Measurements from ENCODE around the gene SLC25A48.

The SLC25A48 gene

GRCh38 chr5:135898651-135899050 is 64.2 kb downstream of the SLC25A48 start:
- Histone ChIP-seq H3K27me3 (replicated peaks; ENCODE audit: control insufficient read depth, insufficient read depth, low read length) (peaks cover 2% of the 10 kb centered on the region; the same call in 1 of the 2 replicates), H3K36me3 (ENCODE audit: control insufficient read depth, insufficient read depth, low read length) (no peaks in the 10 kb centered on the region), H3K4me3 (replicated peaks; ENCODE audit: low read depth, low read length) (no peak overlapping the region)
- no peak for TF ChIP-seq CTCF (IDR thresholded peaks at IDR 0.05; ENCODE audit: insufficient read depth, low read length, poor library complexity, severe bottlenecking)
- no peak for DNase-seq (ENCODE audit: extremely low read depth, insufficient read length)

- DNase-seq (ENCODE audit: extremely low read depth, insufficient read length) = no peak
- TF ChIP-seq CTCF (IDR thresholded peaks at IDR 0.05; ENCODE audit: insufficient read depth, low read length, poor library complexity, severe bottlenecking) = no peak
- no peaks in the 10 kb centered on the region for H3K36me3 ChIP-seq (ENCODE audit: control insufficient read depth, insufficient read depth, low read length)
- no peaks in the 10 kb centered on the region; the same call in 1 of the 2 replicates for H3K27me3 ChIP-seq (replicated peaks; ENCODE audit: control insufficient read depth, insufficient read depth, low read length)
- H3K4me3 ChIP-seq (replicated peaks; ENCODE audit: low read depth, low read length) = no peak overlapping the region
Observed at GRCh38 chr5:135900276-135900675, 65.8 kb downstream of the SLC25A48 start.

- Histone ChIP-seq H3K27me3 (replicated peaks; ENCODE audit: control insufficient read depth, insufficient read depth, low read length) (no peaks in the 10 kb centered on the region; the same call in 1 of the 2 replicates), H3K36me3 (ENCODE audit: control insufficient read depth, insufficient read depth, low read length) (no peaks in the 10 kb centered on the region), H3K4me3 (replicated peaks; ENCODE audit: low read depth, low read length) (no peak overlapping the region)
- no peak for DNase-seq (ENCODE audit: extremely low read depth, insufficient read length)
- no peak for TF ChIP-seq CTCF (IDR thresholded peaks at IDR 0.05; ENCODE audit: insufficient read depth, low read length, poor library complexity, severe bottlenecking)
Observed at GRCh38 chr5:135901633-135902032, 67.2 kb downstream of the SLC25A48 start.

GRCh38 chr5:135905144-135905543 is 70.7 kb downstream of the SLC25A48 start:
- Histone ChIP-seq H3K27me3 (replicated peaks; ENCODE audit: control insufficient read depth, insufficient read depth, low read length) (peaks cover 2% of the 10 kb centered on the region), H3K36me3 (ENCODE audit: control insufficient read depth, insufficient read depth, low read length) (no peaks in the 10 kb centered on the region), H3K4me3 (replicated peaks; ENCODE audit: low read depth, low read length) (no peak overlapping the region)
- TF ChIP-seq CTCF (IDR thresholded peaks at IDR 0.05; ENCODE audit: insufficient read depth, low read length, poor library complexity, severe bottlenecking) = no peak
- DNase-seq (ENCODE audit: extremely low read depth, insufficient read length) = no peak

GRCh38 chr5:135913713-135914626 is 79.5 kb downstream of the SLC25A48 start:
- Histone ChIP-seq H3K36me3 (ENCODE audit: control insufficient read depth, insufficient read depth, low read length) (no peaks in the 10 kb centered on the region), H3K27me3 (replicated peaks; ENCODE audit: control insufficient read depth, insufficient read depth, low read length) (peaks cover 2% of the 10 kb centered on the region), H3K4me3 (replicated peaks; ENCODE audit: low read depth, low read length) (no peak overlapping the region)
- no peak for TF ChIP-seq CTCF (IDR thresholded peaks at IDR 0.05; ENCODE audit: insufficient read depth, low read length, poor library complexity, severe bottlenecking)
- no peak for DNase-seq (ENCODE audit: extremely low read depth, insufficient read length)
